GM12865 (cell line): ENCODE results near the gene FMO3.

Source experiments
- DNase-seq: peaks from one replicate; pipeline ENCODE4 v3.0.0; 2010; ENCODE audit warnings: low read depth
- H3K4me3 ChIP-seq: 2 replicates; pipeline ENCODE4 v1.5.1; 2011; ENCODE audit warnings: mild to moderate bottlenecking, low read depth, low read length, control low read depth
- CTCF ChIP-seq: IDR thresholded peaks from 2 replicates; pipeline ENCODE4 v1.5.1; 2011; ENCODE audit warnings: low read length, control low read depth, low read depth, inconsistent platforms; ENCODE audit not compliant: insufficient read depth; ENCODE audit errors: missing control alignments

FMO3 gene

GRCh38 chr1:171113382-171113781 lies 22.7 kb downstream of the FMO3 start:
- no peak for TF ChIP-seq CTCF
- H3K4me3 ChIP-seq: no peak overlapping the region
- no peak for DNase-seq

- no peak for DNase-seq
- H3K4me3 ChIP-seq: no peak overlapping the region
These were observed 24.7 kb downstream of the FMO3 start for GRCh38 chr1:171115280-171115897.

GRCh38 chr1:171116676-171117075 lies 26.0 kb downstream of the FMO3 start:
- no peak overlapping the region for H3K4me3 ChIP-seq
- no peak for TF ChIP-seq CTCF
- no peak for DNase-seq

More at GRCh38 chr1:171115280-171115897, 24.7 kb downstream of the FMO3 start:
- TF ChIP-seq CTCF: no peak

- no peak for TF ChIP-seq CTCF
- no peak for DNase-seq
- H3K4me3 ChIP-seq: no peak overlapping the region
These were observed 26.4 kb downstream of the FMO3 start for GRCh38 chr1:171117085-171117484.

GRCh38 chr1:171119648-171120047 lies 28.9 kb downstream of the FMO3 start:
- DNase-seq: no peak
- TF ChIP-seq CTCF: no peak
- H3K4me3 ChIP-seq: no peak overlapping the region

- no peak overlapping the region for H3K4me3 ChIP-seq
- TF ChIP-seq CTCF: no peak
- DNase-seq: no peak
These were observed 31.6 kb downstream of the FMO3 start for GRCh38 chr1:171122299-171122698.

- no peak for DNase-seq
- H3K4me3 ChIP-seq: no peak overlapping the region
- no peak for TF ChIP-seq CTCF
These were observed 32.2 kb downstream of the FMO3 start for GRCh38 chr1:171122893-171123292.
